ENCODE measurements around the gene ARPC1A. TPM values are rescaled to one million over a fixed set of nuclear protein-coding genes. Genes with fewer than 3 reads are reported as not detected.
"Not testable (repeated sequence)": the region's sequence is repeated elsewhere in the genome, so short reads cannot be mapped to it uniquely, and the experiment has no call there.

ARPC1A gene
- total RNA-seq, 1 experiment from 2014 or later: 201 TPM

- intact Hi-C loops (cut with micrococcal nuclease; ENCODE audit: unreplicated experiment): no loop called here
- ChIA-PET POLR2A (no interaction called here), CTCF (no interaction called here)
- BruUV-seq (replicated peaks): no TSS peak
- peak overlapping the region; percentile 92 for H3K27ac Mint-ChIP-seq (ENCODE audit: unreplicated experiment)
- H3K27me3 Mint-ChIP-seq (ENCODE audit: insufficient read depth, unreplicated experiment): no peaks in the 10 kb centered on the region
- TF ChIP-seq CTCF (IDR thresholded peaks at IDR 0.05; ENCODE audit: insufficient read depth in 1 of 2, low read depth in 1 of 2, low read length in 1 of 2, severe bottlenecking in 1 of 2, unreplicated experiment in 1 of 2): no peak
- peaks cover 84% of the 10 kb centered on the region for H3K36me3 Mint-ChIP-seq (ENCODE audit: insufficient read depth, unreplicated experiment)
- DNase-seq: no peak
- H3K36me3 ChIP-seq (ENCODE audit: control insufficient read depth, insufficient read depth, low read length): peaks cover 4% of the 10 kb centered on the region
- peaks cover 9% of the 10 kb centered on the region for H3K4me1 ChIP-seq
- H3K4me3 Mint-ChIP-seq (ENCODE audit: unreplicated experiment): peak overlapping the region; percentile 91
- peaks cover 22% of the 10 kb centered on the region for H3K4me1 Mint-ChIP-seq (ENCODE audit: low read depth, unreplicated experiment)
- H3K27me3 ChIP-seq (replicated peaks; ENCODE audit: control insufficient read depth, insufficient read depth, low read length): no peaks in the 10 kb centered on the region
- H3K9me3 Mint-ChIP-seq (ENCODE audit: unreplicated experiment): no peaks in the 10 kb centered on the region
- no peaks in the 10 kb centered on the region for H3K9me3 ChIP-seq
- H3K4me3 ChIP-seq (ENCODE audit: low read depth, low read length): no peak overlapping the region
Observed at GRCh38 chr7:99410635-99411034, 84.9 kb downstream of the ARPC1A start.

GRCh38 chr7:99415513-99416127, 89.9 kb downstream of the ARPC1A start:
- peak; percentile 39 to 78 for TF ChIP-seq CTCF (IDR thresholded peaks at IDR 0.05; ENCODE audit: insufficient read depth in 1 of 2, low read depth in 1 of 2, low read length in 1 of 2, severe bottlenecking in 1 of 2, unreplicated experiment in 1 of 2)

More at GRCh38 chr7:99415513-99416127, 89.9 kb downstream of the ARPC1A start:
- H3K4me3 ChIP-seq (ENCODE audit: low read depth, low read length); H3K4me3 Mint-ChIP-seq (ENCODE audit: unreplicated experiment); H3K4me1 Mint-ChIP-seq (ENCODE audit: low read depth, unreplicated experiment); BruUV-seq (replicated peaks); H3K9me3 Mint-ChIP-seq (ENCODE audit: unreplicated experiment); intact Hi-C loops (cut with micrococcal nuclease; ENCODE audit: unreplicated experiment); POLR2A ChIA-PET; H3K4me1 ChIP-seq; H3K9me3 ChIP-seq; H3K27me3 ChIP-seq (replicated peaks; ENCODE audit: control insufficient read depth, insufficient read depth, low read length); H3K27me3 Mint-ChIP-seq (ENCODE audit: insufficient read depth, unreplicated experiment): not testable (repeated sequence)
- H3K36me3 ChIP-seq (ENCODE audit: control insufficient read depth, insufficient read depth, low read length): peaks cover 14% of the 10 kb centered on the region
- H3K36me3 Mint-ChIP-seq (ENCODE audit: insufficient read depth, unreplicated experiment): peaks cover 100% of the 10 kb centered on the region
- CTCF ChIA-PET: interaction anchor here (0.8 kb wide), 1 partner anchor 279 kb away, joined by 4 read pairs; no protein-coding TSS in a partner anchor
- peak overlapping the region; percentile 70 for H3K27ac Mint-ChIP-seq (ENCODE audit: unreplicated experiment)
- DNase-seq: peak; percentile 79

Other genes with a start within 250 kb of the ARPC1A start
- gene SMURF1, start 181.8 kb upstream of the ARPC1A start, total RNA-seq (2022): 22.5 and 23.0 TPM in 2 replicates
- gene KPNA7, start 117.8 kb upstream of the ARPC1A start, total RNA-seq (2022): 0.27 and 0.53 TPM in 2 replicates
- not detected in 2 replicates for gene MYH16, start 53.1 kb upstream of the ARPC1A start, total RNA-seq (2022)
- gene ARPC1B, start 48.8 kb downstream of the ARPC1A start, total RNA-seq (2022): 128 and 135 TPM in 2 replicates
- 180 and 191 TPM in 2 replicates for gene PDAP1, start 82.7 kb downstream of the ARPC1A start, total RNA-seq (2022)
- gene BUD31, start 83.1 kb downstream of the ARPC1A start, total RNA-seq (2022): 199 and 220 TPM in 2 replicates
- gene PTCD1, start 112.9 kb downstream of the ARPC1A start, total RNA-seq (2022): 59.6 TPM in 2 replicates
- gene CPSF4, start 113.0 kb downstream of the ARPC1A start, total RNA-seq (2022): 133 and 158 TPM in 2 replicates
- 554 and 595 TPM in 2 replicates for gene ATP5MF, start 140.3 kb downstream of the ARPC1A start, total RNA-seq (2022)
- gene ZNF789, start 147.0 kb downstream of the ARPC1A start, total RNA-seq (2022): 30.1 and 32.3 TPM in 2 replicates
- gene ZNF394, start 174.4 kb downstream of the ARPC1A start, total RNA-seq (2022): 29.6 and 31.8 TPM in 2 replicates
- 12.4 and 13.3 TPM in 2 replicates for gene ZKSCAN5, start 178.8 kb downstream of the ARPC1A start, total RNA-seq (2022)
- 5.2 TPM in 2 replicates for gene FAM200A, start 226.2 kb downstream of the ARPC1A start, total RNA-seq (2022)
- gene ZNF655, start 232.7 kb downstream of the ARPC1A start, total RNA-seq (2022): 21.1 and 21.2 TPM in 2 replicates

Measured in Caco-2 (cell line).